AG04450 (cell line): ENCODE data around the gene VAPA. TPM values are rescaled to one million over a fixed set of nuclear protein-coding genes. Genes with fewer than 3 reads are reported as not detected.

Experiments used
- CTCF ChIA-PET: fragments of 300-600, 350-600 bp; formaldehyde crosslinking; extraction: SDS; loops from one replicate; lab custom pipeline; 2022; ENCODE audit warnings: antibody characterized with exemption, inconsistent platforms; lab: Charles Lee
- POLR2A ChIA-PET: fragments of 350-600 bp; formaldehyde crosslinking; extraction: SDS; loops from one replicate; lab custom pipeline; 2021; ENCODE audit warnings: antibody characterized with exemption, inconsistent platforms; lab: Yijun Ruan, JAX
- DNase-seq: peaks from one replicate; pipeline ENCODE4 v3.0.0-alpha.2; 2011; ENCODE audit warnings: low read depth, low spot score
- H3K27ac ChIP-seq: one replicate; pipeline ENCODE4 v1.5.1; 2012; ENCODE audit warnings: low read depth, low read length, control low read depth
- H3K27me3 ChIP-seq: one replicate; pipeline ENCODE4 v1.6.0; 2012; ENCODE audit warnings: low read length; ENCODE audit not compliant: control insufficient read depth, insufficient read depth
- H3K4me3 ChIP-seq: 2 replicates; pipeline ENCODE4 v1.5.1; 2011; ENCODE audit warnings: mild to moderate bottlenecking, low read depth, low read length, control low read depth
- H3K9me3 ChIP-seq: 2 replicates; pipeline ENCODE4 v1.5.1; 2012; ENCODE audit warnings: low read length; ENCODE audit not compliant: control insufficient read depth, insufficient read depth
- polyA plus RNA-seq: library from polyadenylated mRNA; depleted of rRNA; stranded (reverse); fragments of >200 nt; gene quantifications from 2 replicates; pipeline ENCODE4 v1.2.3, GENCODE V29; 2011
- TF ChIP-seq, protein P1 (sequence below): IDR thresholded peaks from 2 replicates; pipeline ENCODE4 v1.5.1; 2011; ENCODE audit warnings: low read depth, low read length, control low read depth, inconsistent platforms

The VAPA gene
- polyA plus RNA-seq, 1 experiment = 393 TPM

- Histone ChIP-seq H3K27me3 (no peaks in the 10 kb centered on the region), H3K9me3 (no peaks in the 10 kb centered on the region), H3K27ac (no peak overlapping the region), H3K4me3 (no peak overlapping the region)
- ChIA-PET CTCF (interaction anchor here (0.5 to 1.0 kb wide), 4 partner anchors 8 to 1318 kb away, joined by 3 to 5 read pairs (median 4); partner anchors contain the start of gene RAB12), POLR2A (interaction anchor here (0.7 kb wide), 1 partner anchor 219 kb away, joined by 3 read pairs; the partner anchor contains the start of gene RAB31)
- TF ChIP-seq, protein P1, sequence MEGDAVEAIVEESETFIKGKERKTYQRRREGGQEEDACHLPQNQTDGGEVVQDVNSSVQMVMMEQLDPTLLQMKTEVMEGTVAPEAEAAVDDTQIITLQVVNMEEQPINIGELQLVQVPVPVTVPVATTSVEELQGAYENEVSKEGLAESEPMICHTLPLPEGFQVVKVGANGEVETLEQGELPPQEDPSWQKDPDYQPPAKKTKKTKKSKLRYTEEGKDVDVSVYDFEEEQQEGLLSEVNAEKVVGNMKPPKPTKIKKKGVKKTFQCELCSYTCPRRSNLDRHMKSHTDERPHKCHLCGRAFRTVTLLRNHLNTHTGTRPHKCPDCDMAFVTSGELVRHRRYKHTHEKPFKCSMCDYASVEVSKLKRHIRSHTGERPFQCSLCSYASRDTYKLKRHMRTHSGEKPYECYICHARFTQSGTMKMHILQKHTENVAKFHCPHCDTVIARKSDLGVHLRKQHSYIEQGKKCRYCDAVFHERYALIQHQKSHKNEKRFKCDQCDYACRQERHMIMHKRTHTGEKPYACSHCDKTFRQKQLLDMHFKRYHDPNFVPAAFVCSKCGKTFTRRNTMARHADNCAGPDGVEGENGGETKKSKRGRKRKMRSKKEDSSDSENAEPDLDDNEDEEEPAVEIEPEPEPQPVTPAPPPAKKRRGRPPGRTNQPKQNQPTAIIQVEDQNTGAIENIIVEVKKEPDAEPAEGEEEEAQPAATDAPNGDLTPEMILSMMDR = no peak
- DNase-seq = no peak
These were observed 13.7 kb downstream of the VAPA start for GRCh38 chr18:9927392-9928063.

GRCh38 chr18:9928646-9929259, 14.9 kb downstream of the VAPA start:
- H3K9me3 ChIP-seq = no peaks in the 10 kb centered on the region
- CTCF ChIA-PET = interaction anchor here (0.8 kb wide), 1 partner anchor 23 kb away, joined by 4 read pairs; no protein-coding TSS in a partner anchor
- TF ChIP-seq, protein P1 = no peak
- no peak for DNase-seq
- no peak overlapping the region for H3K27ac ChIP-seq
- POLR2A ChIA-PET = no interaction called here
- no peaks in the 10 kb centered on the region for H3K27me3 ChIP-seq
- H3K4me3 ChIP-seq = no peak overlapping the region

DNA sequence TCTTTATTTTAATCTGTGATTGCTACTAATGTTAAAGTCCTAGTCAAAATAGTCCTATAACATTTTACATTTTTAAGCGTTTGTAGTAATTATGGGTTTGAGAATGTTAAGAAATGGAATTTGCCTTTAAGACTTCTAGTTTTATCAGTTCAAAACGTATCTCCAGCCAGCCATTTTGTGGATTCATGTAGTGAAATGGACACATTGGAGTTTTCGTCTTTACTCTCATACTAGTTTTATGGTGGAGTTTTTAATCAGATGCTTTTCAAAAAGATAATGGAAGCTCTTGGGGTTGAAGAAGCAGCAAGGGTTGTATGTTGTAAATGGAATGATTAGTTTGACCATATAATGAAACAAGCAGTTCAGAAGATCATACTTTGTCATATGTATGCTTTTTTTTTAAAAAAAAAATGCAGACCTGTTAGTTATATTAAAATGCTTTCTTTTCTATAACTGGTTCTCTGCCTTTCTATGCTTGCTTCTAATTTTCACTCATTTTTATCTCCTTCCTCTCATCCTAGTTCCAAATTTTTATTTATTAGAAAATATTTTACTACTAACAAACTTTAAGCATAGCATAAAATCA, 16.6 kb downstream of the VAPA start:
- ChIA-PET POLR2A (no interaction called here), CTCF (interaction anchor here (1.6 kb wide), 1 partner anchor 20 kb away, joined by 4 read pairs; no protein-coding TSS in a partner anchor)
- DNase-seq = no peak
- Histone ChIP-seq H3K27me3 (no peaks in the 10 kb centered on the region), H3K27ac (no peak overlapping the region), H3K9me3 (no peaks in the 10 kb centered on the region), H3K4me3 (no peak overlapping the region)
- TF ChIP-seq, protein P1 = no peak

GRCh38 chr18:9931146-9931545, 17.3 kb downstream of the VAPA start:
- no peak for DNase-seq
- POLR2A ChIA-PET = no interaction called here
- TF ChIP-seq, protein P1 = no peak
- Histone ChIP-seq H3K4me3 (no peak overlapping the region), H3K27me3 (no peaks in the 10 kb centered on the region), H3K9me3 (no peaks in the 10 kb centered on the region), H3K27ac (no peak overlapping the region)
- CTCF ChIA-PET = interaction anchor here (1.6 kb wide), 1 partner anchor 19 kb away, joined by 4 read pairs; no protein-coding TSS in a partner anchor
